ENCODE measurements around the gene ZER1.

ZER1 gene

GRCh38 chr9:128774804-128775203 is 3.1 kb upstream of the ZER1 start (continued):
- TF ChIP-seq TCF4 (CRISPR knock-in tag; IDR thresholded peaks at IDR 0.05; ENCODE audit: borderline replicate concordance) (no peak), CSDC2 (CRISPR knock-in tag; IDR thresholded peaks at IDR 0.05) (no peak), ZNF565 (CRISPR knock-in tag; conservative IDR thresholded peaks at IDR 0.05; ENCODE audit: low read depth) (no peak), TSHZ2 (CRISPR knock-in tag; IDR thresholded peaks at IDR 0.05) (no peak)

GRCh38 chr9:128773049-128773448 is 1.3 kb upstream of the ZER1 start:
- TF ChIP-seq SNAI2 (CRISPR knock-in tag; IDR thresholded peaks at IDR 0.05) = no peak
- no peak for TF ChIP-seq CSDC2 (CRISPR knock-in tag; IDR thresholded peaks at IDR 0.05)
- no peak for TF ChIP-seq ZC3H10 (CRISPR knock-in tag; IDR thresholded peaks at IDR 0.05)
- no peak for TF ChIP-seq PATZ1 (CRISPR knock-in tag; IDR thresholded peaks at IDR 0.05; ENCODE audit: borderline replicate concordance)
- no peak for TF ChIP-seq OSR1 (CRISPR knock-in tag; IDR thresholded peaks at IDR 0.05)
- TF ChIP-seq BACH2 (CRISPR knock-in tag; IDR thresholded peaks at IDR 0.05; ENCODE audit: borderline replicate concordance) = no peak
- TF ChIP-seq ZNF70 (CRISPR knock-in tag; IDR thresholded peaks at IDR 0.05) = no peak
- no peak for TF ChIP-seq TCF4 (CRISPR knock-in tag; IDR thresholded peaks at IDR 0.05; ENCODE audit: borderline replicate concordance)
- TF ChIP-seq RARB (CRISPR knock-in tag; IDR thresholded peaks at IDR 0.05) = no peak
- no peak for TF ChIP-seq PPARA (CRISPR knock-in tag; IDR thresholded peaks at IDR 0.05; ENCODE audit: borderline replicate concordance)
- no peak for ATAC-seq

GRCh38 chr9:128771094-128771721 is 519 bp downstream of the ZER1 start:
- TF ChIP-seq ZNF70 (CRISPR knock-in tag; IDR thresholded peaks at IDR 0.05) (no peak), RARB (CRISPR knock-in tag; IDR thresholded peaks at IDR 0.05) (no peak), GLIS3 (CRISPR knock-in tag; IDR thresholded peaks at IDR 0.05) (no peak), CREB5 (CRISPR knock-in tag; IDR thresholded peaks at IDR 0.05; ENCODE audit: low read depth) (no peak), TSHZ2 (CRISPR knock-in tag; IDR thresholded peaks at IDR 0.05) (no peak), ISL1 (CRISPR knock-in tag; IDR thresholded peaks at IDR 0.05) (no peak), CSRNP3 (CRISPR knock-in tag; IDR thresholded peaks at IDR 0.05) (no peak), ZFP3 (CRISPR knock-in tag; IDR thresholded peaks at IDR 0.05) (no peak), SNAI2 (CRISPR knock-in tag; IDR thresholded peaks at IDR 0.05) (no peak), TOX (CRISPR knock-in tag; IDR thresholded peaks at IDR 0.05; ENCODE audit: borderline replicate concordance) (no peak), ZNF565 (CRISPR knock-in tag; conservative IDR thresholded peaks at IDR 0.05; ENCODE audit: low read depth) (no peak), CSDC2 (CRISPR knock-in tag; IDR thresholded peaks at IDR 0.05) (no peak), POU6F1 (CRISPR knock-in tag; IDR thresholded peaks at IDR 0.05; ENCODE audit: borderline replicate concordance, low read depth) (no peak)
- peak; percentile 65 for ATAC-seq
